Neutrophil (primary cell): Measurements from ENCODE around the gene CD300LD.
"Not testable (repeated sequence)": the region's sequence is repeated elsewhere in the genome, so short reads cannot be mapped to it uniquely, and the experiment has no call there.

Experiments used
- H3K27ac ChIP-seq: fragments of 200-600 bp; sonication (generic); 2 replicates; pipeline ENCODE4 v1.5.1; 2016; ENCODE audit warnings: mild to moderate bottlenecking, moderate library complexity
- H3K27me3 ChIP-seq: fragments of 200-600 bp; sonication (generic); 2 replicates; pipeline ENCODE4 v1.6.0; 2016; ENCODE audit warnings: mild to moderate bottlenecking
- H3K36me3 ChIP-seq: fragments of 200-600 bp; sonication (generic); 2 replicates; pipeline ENCODE4 v1.5.1; 2017
- H3K4me1 ChIP-seq, 2 experiments: fragments of 200-600 bp in 1 of 2; sonication (generic) in 1 of 2; 1 replicate in 1 of 2; 2 replicates in 1 of 2; pipeline versions ENCODE4 v1.5.1 to v1.6.1; 2013 to 2016; ENCODE audit warnings: low read depth in 1 of 2, low read length in 1 of 2, mild to moderate bottlenecking in 1 of 2, moderate library complexity in 1 of 2; ENCODE audit not compliant: control insufficient read depth in 1 of 2, insufficient read depth in 1 of 2
- H3K4me3 ChIP-seq, 2 experiments: fragments of 200-600 bp in 1 of 2; sonication (generic) in 1 of 2; 1 replicate in 1 of 2; 2 replicates in 1 of 2; pipeline ENCODE4 v1.5.1; 2013 to 2016; ENCODE audit warnings: low read depth in 1 of 2, low read length in 1 of 2, mild to moderate bottlenecking in 1 of 2, moderate library complexity in 1 of 2
- H3K9me3 ChIP-seq: fragments of 200-600 bp; sonication (generic); 2 replicates; pipeline ENCODE4 v1.5.1; 2016
- TF ChIP-seq, protein P1 (sequence below): fragments of 200-600 bp; sonication (generic); IDR thresholded peaks from 2 replicates; pipeline ENCODE4 v1.5.1; 2016; ENCODE audit warnings: antibody characterized with exemption

The CD300LD gene

GRCh38 chr17:74635418-74635817 is 43.3 kb upstream of the CD300LD start:
- Histone ChIP-seq H3K36me3 (no peaks in the 10 kb centered on the region), H3K27me3 (peaks cover 80% of the 10 kb centered on the region), H3K4me3 (no peak overlapping the region), H3K4me1 (peaks cover 29 to 34% of the 10 kb centered on the region in 2 experiments), H3K27ac (no peak overlapping the region), H3K9me3 (no peaks in the 10 kb centered on the region)
- TF ChIP-seq, protein P1, sequence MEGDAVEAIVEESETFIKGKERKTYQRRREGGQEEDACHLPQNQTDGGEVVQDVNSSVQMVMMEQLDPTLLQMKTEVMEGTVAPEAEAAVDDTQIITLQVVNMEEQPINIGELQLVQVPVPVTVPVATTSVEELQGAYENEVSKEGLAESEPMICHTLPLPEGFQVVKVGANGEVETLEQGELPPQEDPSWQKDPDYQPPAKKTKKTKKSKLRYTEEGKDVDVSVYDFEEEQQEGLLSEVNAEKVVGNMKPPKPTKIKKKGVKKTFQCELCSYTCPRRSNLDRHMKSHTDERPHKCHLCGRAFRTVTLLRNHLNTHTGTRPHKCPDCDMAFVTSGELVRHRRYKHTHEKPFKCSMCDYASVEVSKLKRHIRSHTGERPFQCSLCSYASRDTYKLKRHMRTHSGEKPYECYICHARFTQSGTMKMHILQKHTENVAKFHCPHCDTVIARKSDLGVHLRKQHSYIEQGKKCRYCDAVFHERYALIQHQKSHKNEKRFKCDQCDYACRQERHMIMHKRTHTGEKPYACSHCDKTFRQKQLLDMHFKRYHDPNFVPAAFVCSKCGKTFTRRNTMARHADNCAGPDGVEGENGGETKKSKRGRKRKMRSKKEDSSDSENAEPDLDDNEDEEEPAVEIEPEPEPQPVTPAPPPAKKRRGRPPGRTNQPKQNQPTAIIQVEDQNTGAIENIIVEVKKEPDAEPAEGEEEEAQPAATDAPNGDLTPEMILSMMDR, result no peak

- Histone ChIP-seq H3K27me3 (peaks cover 68% of the 10 kb centered on the region), H3K27ac (no peak overlapping the region), H3K4me1 (peaks cover 20 to 32% of the 10 kb centered on the region in 2 experiments), H3K9me3 (no peaks in the 10 kb centered on the region), H3K36me3 (no peaks in the 10 kb centered on the region), H3K4me3 (no peak overlapping the region)
- TF ChIP-seq, protein P1, result no peak
These were observed 41.2 kb upstream of the CD300LD start for GRCh38 chr17:74633326-74633725.

GRCh38 chr17:74632617-74633016 is 40.5 kb upstream of the CD300LD start:
- H3K4me1 ChIP-seq, result peaks cover 20 to 32% of the 10 kb centered on the region in 2 experiments
- H3K27me3 ChIP-seq, result peaks cover 66% of the 10 kb centered on the region
- H3K4me3 ChIP-seq, result no peak overlapping the region
- TF ChIP-seq, protein P1, result no peak
- no peaks in the 10 kb centered on the region for H3K9me3 ChIP-seq
- peak overlapping the region; percentile 82 for H3K27ac ChIP-seq
- no peaks in the 10 kb centered on the region for H3K36me3 ChIP-seq

DNA sequence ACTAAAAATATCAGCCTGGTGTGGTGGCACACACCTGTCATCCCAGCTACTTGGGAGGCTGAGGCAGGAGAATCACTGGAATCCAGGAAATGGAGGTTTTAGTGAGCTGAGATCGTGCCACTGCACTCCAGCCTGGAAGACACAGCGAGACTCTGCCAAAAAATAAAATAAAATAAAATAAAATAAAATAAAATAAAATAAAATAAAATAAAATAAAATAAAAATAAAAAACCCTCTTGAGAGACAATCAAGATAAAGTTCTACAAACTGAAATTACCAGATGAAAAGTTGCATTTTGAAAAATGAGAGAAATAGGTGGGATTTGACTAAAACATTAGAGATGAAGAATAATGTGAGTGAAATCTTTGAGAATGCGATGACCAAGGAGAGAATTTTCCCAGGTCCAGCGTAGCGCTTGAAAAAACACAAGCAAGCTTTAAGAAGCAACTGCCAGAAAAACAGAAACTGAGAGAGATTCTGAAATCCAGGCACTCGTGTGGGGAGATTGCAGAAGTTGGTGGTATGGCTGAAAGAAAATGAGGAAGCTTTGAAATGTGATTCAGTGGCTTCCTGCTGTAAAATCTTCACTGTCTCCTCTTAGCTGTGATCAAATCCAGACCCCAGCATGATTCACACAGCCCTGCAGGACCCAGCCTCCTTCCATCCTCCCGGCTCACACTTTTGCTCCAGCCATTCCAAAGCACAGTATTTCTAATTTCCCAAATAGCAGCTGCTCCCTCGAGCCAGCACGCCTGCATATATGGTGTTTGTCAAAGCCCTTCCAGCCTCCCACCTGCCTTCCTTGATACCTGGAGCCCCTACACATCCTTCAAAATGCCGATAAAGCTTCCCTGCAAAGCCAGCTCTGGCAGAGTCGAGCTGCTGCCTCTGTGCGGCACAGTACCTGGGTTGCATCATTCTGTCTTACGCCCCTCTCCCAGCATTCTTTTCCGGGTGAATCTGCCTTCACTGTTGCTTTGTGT is 39.7 kb upstream of the CD300LD start:
- TF ChIP-seq, protein P1, result no peak
- peak overlapping the region; percentile 82 for H3K27ac ChIP-seq
- H3K4me3 ChIP-seq, result peak overlapping the region; percentile 25 to 37
- H3K4me1 ChIP-seq, result peaks cover 20 to 32% of the 10 kb centered on the region in 2 experiments
- no peaks in the 10 kb centered on the region for H3K36me3 ChIP-seq
- peaks cover 66% of the 10 kb centered on the region for H3K27me3 ChIP-seq
- no peaks in the 10 kb centered on the region for H3K9me3 ChIP-seq

DNA sequence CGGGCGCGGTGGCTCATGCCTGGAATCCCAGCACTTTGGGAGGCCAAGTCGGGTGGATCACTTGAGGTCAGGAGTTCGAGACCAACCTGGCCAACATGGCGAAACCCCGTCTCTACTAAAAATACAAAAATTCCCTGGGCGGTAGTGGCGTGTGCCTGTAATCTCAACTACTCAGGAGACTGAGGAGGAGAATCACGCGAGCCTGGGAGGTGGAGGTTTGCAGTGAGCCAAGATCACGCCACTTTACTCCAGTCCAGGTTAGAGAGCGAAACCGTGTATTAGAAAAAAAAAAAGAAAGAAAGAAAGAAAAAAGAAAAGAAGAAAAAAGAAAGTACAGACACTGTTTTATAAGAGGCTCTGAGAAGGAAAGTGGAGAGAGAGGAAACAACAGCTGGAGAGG is 38.2 kb upstream of the CD300LD start:
- peaks cover 20 to 32% of the 10 kb centered on the region in 2 experiments for H3K4me1 ChIP-seq
- H3K4me3 ChIP-seq, H3K36me3 ChIP-seq, H3K9me3 ChIP-seq: not testable (repeated sequence)
- H3K27ac ChIP-seq, result peak overlapping the region; percentile 54
- peaks cover 66% of the 10 kb centered on the region for H3K27me3 ChIP-seq

- peaks cover 82% of the 10 kb centered on the region for H3K27me3 ChIP-seq
- H3K27ac ChIP-seq, result no peak overlapping the region
- peaks cover 4 to 13% of the 10 kb centered on the region in 2 experiments for H3K4me1 ChIP-seq
- no peaks in the 10 kb centered on the region for H3K36me3 ChIP-seq
- no peaks in the 10 kb centered on the region for H3K9me3 ChIP-seq
- TF ChIP-seq, protein P1, result no peak
- no peak overlapping the region for H3K4me3 ChIP-seq
These were observed 33.6 kb upstream of the CD300LD start for GRCh38 chr17:74625661-74626060.
